A673 (cell line): ENCODE measurements around the gene SIRPG.

Experiments used
- EZH2 ChIP-seq: fragments of 200-600 bp; sonication (generic); IDR thresholded peaks from 2 replicates; pipeline ENCODE4 v1.6.1; 2017; ENCODE audit warnings: borderline replicate concordance, low read depth, mild to moderate bottlenecking, mixed read lengths, antibody characterized with exemption, low read length; ENCODE audit not compliant: poor library complexity, severe bottlenecking
- TF ChIP-seq, protein P1 (sequence below): fragments of 300-800, 200-600 bp; sonication (generic); conservative IDR thresholded peaks from 2 replicates; pipeline ENCODE4 v1.5.1; 2017; ENCODE audit warnings: low read depth, mild to moderate bottlenecking, antibody characterized with exemption, low read length, moderate library complexity, mixed read lengths

DNA sequence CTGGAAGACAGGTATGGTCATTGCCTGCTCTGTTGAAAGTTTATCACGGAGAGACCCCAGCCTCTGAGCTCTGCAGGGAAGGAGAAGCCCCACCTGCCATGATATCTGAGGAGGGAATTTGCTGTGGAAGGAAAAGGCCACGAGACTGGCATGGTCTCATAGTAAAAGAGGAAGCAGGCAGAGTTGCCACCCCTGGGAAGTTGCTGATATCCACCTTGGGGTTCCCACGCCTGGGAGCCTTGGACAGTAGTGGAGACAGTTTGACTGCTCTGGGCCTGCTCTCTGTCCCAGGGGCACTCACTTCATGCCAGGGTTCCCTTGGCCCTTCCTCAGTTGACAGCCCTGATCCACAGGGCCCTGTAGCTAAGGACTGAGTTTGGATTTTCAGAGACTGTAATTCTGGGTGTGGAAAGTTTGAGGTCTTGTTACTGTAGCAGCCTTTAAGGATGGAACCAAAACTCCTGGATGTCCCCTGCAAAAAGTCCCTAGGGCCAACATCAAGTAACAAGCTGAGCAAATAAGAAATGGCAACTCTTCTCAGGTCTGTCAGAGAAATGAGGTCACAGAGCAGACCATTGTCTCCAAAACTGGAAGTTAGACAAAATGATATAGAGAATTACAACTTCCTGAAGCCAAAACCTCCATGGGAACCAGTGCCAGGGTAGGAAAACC lies 30.9 kb downstream of the SIRPG start:
- TF ChIP-seq, protein P1, sequence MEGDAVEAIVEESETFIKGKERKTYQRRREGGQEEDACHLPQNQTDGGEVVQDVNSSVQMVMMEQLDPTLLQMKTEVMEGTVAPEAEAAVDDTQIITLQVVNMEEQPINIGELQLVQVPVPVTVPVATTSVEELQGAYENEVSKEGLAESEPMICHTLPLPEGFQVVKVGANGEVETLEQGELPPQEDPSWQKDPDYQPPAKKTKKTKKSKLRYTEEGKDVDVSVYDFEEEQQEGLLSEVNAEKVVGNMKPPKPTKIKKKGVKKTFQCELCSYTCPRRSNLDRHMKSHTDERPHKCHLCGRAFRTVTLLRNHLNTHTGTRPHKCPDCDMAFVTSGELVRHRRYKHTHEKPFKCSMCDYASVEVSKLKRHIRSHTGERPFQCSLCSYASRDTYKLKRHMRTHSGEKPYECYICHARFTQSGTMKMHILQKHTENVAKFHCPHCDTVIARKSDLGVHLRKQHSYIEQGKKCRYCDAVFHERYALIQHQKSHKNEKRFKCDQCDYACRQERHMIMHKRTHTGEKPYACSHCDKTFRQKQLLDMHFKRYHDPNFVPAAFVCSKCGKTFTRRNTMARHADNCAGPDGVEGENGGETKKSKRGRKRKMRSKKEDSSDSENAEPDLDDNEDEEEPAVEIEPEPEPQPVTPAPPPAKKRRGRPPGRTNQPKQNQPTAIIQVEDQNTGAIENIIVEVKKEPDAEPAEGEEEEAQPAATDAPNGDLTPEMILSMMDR, result no peak
- no peak for TF ChIP-seq EZH2
